HEK293 (cell line): ENCODE data around the gene WNT16.

Experiments used
- ATF2 ChIP-seq: fragments of 450-650 bp; formaldehyde crosslinking; IDR thresholded peaks from 2 replicates; pipeline ENCODE4 v1.5.1; 2016; ENCODE audit warnings: missing biosample characterization, missing genetic modification characterization, low read depth
- CTCF ChIP-seq: fragments of 450-650 bp; formaldehyde crosslinking; IDR thresholded peaks from 2 replicates; pipeline ENCODE4 v1.5.1; 2016; ENCODE audit warnings: missing biosample characterization, missing genetic modification characterization
- ZNF639 ChIP-seq: fragments of 450-650 bp; formaldehyde crosslinking; IDR thresholded peaks from 2 replicates; pipeline ENCODE4 v1.5.1; 2016; ENCODE audit warnings: missing biosample characterization, missing genetic modification characterization

DNA sequence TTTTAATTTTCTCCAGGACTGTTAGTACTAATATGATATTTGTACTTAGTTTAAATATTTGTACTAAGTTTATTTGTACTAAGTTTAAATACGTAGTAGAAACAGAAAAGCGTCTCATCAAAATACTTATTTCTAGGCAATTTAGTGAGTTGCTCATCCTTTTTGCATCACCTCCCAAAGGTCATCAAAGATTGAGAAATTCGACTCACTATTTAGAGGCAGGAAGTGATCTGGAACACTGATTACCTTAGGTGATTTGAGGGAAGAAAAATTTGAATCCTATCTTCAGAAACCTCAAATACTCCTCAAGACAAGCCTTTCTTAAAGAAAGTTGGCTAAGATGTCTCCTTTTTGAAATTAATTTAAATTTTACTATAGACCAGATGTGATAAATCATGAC, 14.5 kb downstream of the WNT16 start:
- TF ChIP-seq CTCF (tag by site-specific recombination): no peak
- TF ChIP-seq ATF2 (tag by site-specific recombination): no peak
- no peak for TF ChIP-seq ZNF639 (tag by site-specific recombination)
